GM21619 (cell line): ENCODE measurements around the gene ZNF490.
A peak's percentile ranks its signal among the peaks of the same experiment; 100 is the strongest.
"Not testable (repeated sequence)": the region's sequence is repeated elsewhere in the genome, so short reads cannot be mapped to it uniquely, and the experiment has no call there.

Experiments
- ATAC-seq: cut with Tn5 transposase; IDR thresholded peaks from one replicate; pipeline ENCODE4 v1.9.1; 2021; ENCODE audit not compliant: unreplicated experiment

ZNF490 gene

GRCh38 chr19:12610540-12611360 is at the start of gene ZNF490, which contains the start of gene ZNF791:
Gene ZNF490 (minus strand): TSS chr19:12610813. CDS start chr19:12610680, 133 bp downstream.
Gene ZNF791 (plus strand): TSS chr19:12610920. CDS start chr19:12611080, 160 bp downstream.
- peak; percentile 73 for ATAC-seq

- no peak for ATAC-seq
These were observed 47.4 kb upstream of the ZNF490 start for GRCh38 chr19:12657966-12658365.

GRCh38 chr19:12656899-12657571 is 46.4 kb upstream of the ZNF490 start:
- ATAC-seq: no peak

- no peak for ATAC-seq
These were observed 44.9 kb upstream of the ZNF490 start for GRCh38 chr19:12655546-12655945.

- no peak for ATAC-seq
These were observed 41.6 kb upstream of the ZNF490 start for GRCh38 chr19:12652219-12652618.

- ATAC-seq: no peak
These were observed 39.3 kb upstream of the ZNF490 start for GRCh38 chr19:12649941-12650340.

- ATAC-seq: no peak
These were observed 37.5 kb upstream of the ZNF490 start for GRCh38 chr19:12648088-12648487.

GRCh38 chr19:12647490-12648071 is 37.0 kb upstream of the ZNF490 start:
- ATAC-seq: no peak

- no peak for ATAC-seq
These were observed 36.4 kb upstream of the ZNF490 start for GRCh38 chr19:12647047-12647446.

- no peak for ATAC-seq
These were observed 35.9 kb upstream of the ZNF490 start for GRCh38 chr19:12646551-12646950.

GRCh38 chr19:12643716-12644115 is 33.1 kb upstream of the ZNF490 start:
- not testable (repeated sequence) for ATAC-seq

- no peak for ATAC-seq
These were observed 31.9 kb upstream of the ZNF490 start for GRCh38 chr19:12642506-12642905.

GRCh38 chr19:12641456-12641855 is 30.8 kb upstream of the ZNF490 start:
- ATAC-seq: no peak

GRCh38 chr19:12639901-12640613 is 29.4 kb upstream of the ZNF490 start:
- ATAC-seq: no peak

GRCh38 chr19:12638611-12639182 is 28.1 kb upstream of the ZNF490 start:
- no peak for ATAC-seq

GRCh38 chr19:12636631-12637030 is 26.0 kb upstream of the ZNF490 start:
- no peak for ATAC-seq

- no peak for ATAC-seq
These were observed 18.6 kb upstream of the ZNF490 start for GRCh38 chr19:12629215-12629614.

GRCh38 chr19:12628040-12629022 is 17.7 kb upstream of the ZNF490 start:
- ATAC-seq: no peak

GRCh38 chr19:12626958-12627357 is 16.3 kb upstream of the ZNF490 start:
- no peak for ATAC-seq
